ENCODE results near the gene NEU3.
"Not testable (repeated sequence)": the region's sequence is repeated elsewhere in the genome, so short reads cannot be mapped to it uniquely, and the experiment has no call there.

The NEU3 gene, protein sequence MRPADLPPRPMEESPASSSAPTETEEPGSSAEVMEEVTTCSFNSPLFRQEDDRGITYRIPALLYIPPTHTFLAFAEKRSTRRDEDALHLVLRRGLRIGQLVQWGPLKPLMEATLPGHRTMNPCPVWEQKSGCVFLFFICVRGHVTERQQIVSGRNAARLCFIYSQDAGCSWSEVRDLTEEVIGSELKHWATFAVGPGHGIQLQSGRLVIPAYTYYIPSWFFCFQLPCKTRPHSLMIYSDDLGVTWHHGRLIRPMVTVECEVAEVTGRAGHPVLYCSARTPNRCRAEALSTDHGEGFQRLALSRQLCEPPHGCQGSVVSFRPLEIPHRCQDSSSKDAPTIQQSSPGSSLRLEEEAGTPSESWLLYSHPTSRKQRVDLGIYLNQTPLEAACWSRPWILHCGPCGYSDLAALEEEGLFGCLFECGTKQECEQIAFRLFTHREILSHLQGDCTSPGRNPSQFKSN

DNA sequence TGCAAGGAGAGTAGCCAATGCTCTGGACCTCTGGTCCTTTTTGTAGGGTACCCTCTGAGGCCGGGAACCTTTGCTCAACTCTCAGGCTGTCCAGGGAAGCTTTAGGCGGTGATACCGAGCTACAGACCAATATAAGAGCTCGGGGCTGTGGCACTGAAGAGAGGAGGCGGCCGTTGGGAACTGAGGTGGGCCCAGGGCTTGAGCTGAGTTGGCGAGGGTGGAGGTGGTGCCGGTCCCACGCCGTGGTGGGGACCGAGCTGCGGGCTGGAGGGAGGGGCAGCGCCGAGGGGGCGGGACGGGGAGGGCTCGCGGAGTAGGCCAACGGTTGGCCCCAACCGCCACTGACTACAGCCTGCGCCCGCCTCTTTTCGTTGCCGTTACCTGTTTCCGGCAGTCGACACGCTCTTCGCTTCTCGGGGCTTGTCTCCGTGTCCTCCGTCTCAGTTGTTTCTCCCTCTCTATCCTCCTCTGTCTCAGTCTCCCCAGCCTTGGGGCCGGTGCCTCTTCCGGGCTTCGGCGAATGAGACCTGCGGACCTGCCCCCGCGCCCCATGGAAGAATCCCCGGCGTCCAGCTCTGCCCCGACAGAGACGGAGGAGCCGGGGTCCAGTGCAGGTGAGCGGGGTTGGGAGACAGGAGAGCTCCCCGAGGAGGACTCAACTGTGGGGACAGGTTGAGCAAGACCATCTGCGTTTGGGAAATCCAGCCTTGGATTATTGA is at the start of gene NEU3:
Gene NEU3 (plus strand): TSS at position 393 of the 719 bp plus-strand sequence. CDS start 128 bp downstream, at position 521.
- peak; percentile 72 for DNase-seq

GRCh38 chr11:74941492-74941891 is 47.2 kb upstream of the NEU3 start:
- DNase-seq: no peak

- DNase-seq: no peak
Observed at GRCh38 chr11:74942073-74942759, 46.5 kb upstream of the NEU3 start.

GRCh38 chr11:74948546-74948897 is 40.2 kb upstream of the NEU3 start:
- no peak for DNase-seq

DNA sequence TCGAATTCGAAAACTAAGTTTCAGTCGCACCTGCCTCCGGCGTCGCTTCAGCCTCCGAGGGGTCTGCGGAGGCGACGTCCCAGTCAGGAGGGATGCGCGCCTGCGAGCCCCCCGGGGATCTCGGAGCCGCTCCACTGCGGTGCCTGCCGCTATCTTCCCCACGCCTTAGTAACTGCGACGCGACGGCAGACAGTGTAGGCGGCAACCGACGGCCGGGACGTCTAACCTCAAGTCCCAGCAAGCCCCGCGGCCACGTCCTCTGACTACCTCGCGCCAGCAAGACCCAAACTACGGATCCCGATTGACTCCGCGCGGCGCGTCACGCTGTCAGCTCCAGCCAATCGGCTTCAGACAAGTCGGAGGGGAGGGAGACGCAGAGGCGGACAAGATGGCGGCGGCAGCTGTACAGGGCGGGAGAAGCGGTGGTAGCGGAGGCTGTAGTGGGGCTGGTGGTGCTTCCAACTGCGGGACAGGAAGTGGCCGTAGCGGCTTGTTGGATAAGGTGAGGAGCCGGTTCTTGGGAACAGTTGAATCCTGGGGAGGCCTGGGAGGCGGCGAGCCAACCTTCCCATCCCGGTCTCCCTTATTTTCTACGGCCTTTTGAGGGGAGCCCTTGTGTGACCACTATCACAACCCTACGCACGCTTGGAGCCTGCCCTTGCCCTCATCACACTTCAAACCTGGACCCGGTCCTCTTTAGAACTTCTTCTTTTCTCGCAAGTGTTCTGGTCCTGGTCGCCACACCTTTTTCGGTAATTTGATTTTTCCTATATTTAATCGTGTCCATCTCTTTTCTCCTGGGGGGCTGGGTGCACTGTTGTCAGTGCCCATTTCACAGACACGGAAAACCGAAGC is 39.6 kb upstream of the NEU3 start, which contains the start of the genes SPCS2 and XRRA1:
Gene SPCS2 (plus strand): TSS at position 369 of the 855 bp plus-strand sequence. CDS start 20 bp downstream, at position 389.
Gene XRRA1 (minus strand): TSS at position 194 of the 855 bp plus-strand sequence. CDS start 8,213 bp downstream, outside the sequence.
- DNase-seq: peak; percentile 97

DNA sequence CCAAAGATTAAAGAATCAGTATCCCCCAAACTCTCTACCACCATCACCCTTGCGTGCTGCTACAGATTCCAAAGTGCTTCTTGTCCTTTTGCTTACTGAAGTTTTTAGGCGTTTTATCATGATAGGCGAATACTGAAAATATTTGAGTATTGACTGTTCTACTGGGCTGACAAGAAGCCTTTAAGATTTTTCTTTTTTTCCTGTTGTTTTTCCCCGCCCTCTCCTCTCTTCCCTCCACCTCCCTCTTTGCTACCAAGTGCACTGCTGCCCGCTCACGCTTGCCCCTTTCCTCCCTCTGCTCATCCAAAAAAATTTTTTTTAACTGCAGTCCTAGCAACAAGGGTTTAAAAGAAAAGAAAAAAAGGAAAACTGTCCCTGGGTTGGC is 39.0 kb upstream of the NEU3 start:
- DNase-seq: no peak

- no peak for DNase-seq
Observed at GRCh38 chr11:74950374-74950969, 38.3 kb upstream of the NEU3 start.

- no peak for DNase-seq
Observed at GRCh38 chr11:74951226-74951625, 37.5 kb upstream of the NEU3 start.

- DNase-seq: no peak
Observed at GRCh38 chr11:74952752-74953151, 36.0 kb upstream of the NEU3 start.

- no peak for DNase-seq
Observed at GRCh38 chr11:74953451-74953850, 35.3 kb upstream of the NEU3 start.

- no peak for DNase-seq
Observed at GRCh38 chr11:74954199-74954598, 34.5 kb upstream of the NEU3 start.

- DNase-seq: no peak
Observed at GRCh38 chr11:74956397-74957015, 32.2 kb upstream of the NEU3 start.

DNA sequence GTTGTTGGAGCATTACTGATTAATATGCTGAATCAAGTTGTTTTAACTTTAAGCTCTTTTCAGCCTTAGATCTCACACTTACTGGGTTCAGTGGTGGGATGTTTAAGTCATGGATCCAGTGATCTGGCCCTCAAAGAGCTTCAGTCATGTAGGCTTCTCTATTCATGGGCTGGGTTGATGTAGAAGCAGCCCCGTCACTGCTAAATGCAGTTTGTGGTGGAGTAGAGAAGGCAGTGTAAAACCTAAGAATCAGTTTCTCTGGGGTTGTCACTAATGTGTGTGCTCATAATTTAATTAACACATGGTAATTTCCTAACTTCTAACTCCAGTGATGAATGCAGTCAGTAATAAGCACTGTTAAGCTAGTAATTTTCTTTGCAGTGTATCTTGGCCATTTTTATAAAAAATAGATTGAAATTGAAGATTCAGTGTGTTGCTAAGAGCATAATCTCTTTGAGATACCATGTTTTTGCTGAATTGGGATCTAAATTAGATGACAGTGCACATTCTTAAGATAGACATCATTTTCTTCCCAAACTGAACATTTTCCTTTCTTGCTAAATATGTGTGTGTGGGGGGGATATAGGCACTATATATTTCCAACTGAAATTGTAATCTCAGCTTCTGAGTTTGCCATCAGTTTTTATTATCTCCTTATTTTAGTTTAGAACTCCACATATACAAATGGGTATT is 30.6 kb upstream of the NEU3 start:
- no peak for DNase-seq

GRCh38 chr11:74960128-74960527 is 28.6 kb upstream of the NEU3 start:
- DNase-seq: not testable (repeated sequence)

DNA sequence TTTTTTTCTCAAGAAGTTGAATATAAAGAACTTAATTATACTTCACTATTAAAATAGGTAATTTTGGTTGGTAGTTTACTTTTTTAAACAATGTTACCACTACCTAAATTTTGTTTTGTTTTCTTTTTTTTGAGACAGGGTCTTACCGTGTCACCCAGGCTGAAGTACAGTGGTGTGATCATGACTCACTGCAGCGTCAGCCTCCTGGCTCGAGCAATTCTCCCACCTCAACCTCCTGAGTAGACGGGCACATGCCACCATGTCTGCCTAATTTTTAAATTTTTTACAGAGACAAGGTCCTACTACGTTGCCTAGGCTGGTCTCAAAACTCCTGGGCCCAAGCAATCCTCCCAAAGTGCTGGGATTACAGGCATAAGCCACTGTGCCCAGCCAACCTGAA is 22.1 kb upstream of the NEU3 start:
- no peak for DNase-seq

GRCh38 chr11:74970852-74971395 is 17.8 kb upstream of the NEU3 start:
- DNase-seq: no peak

DNA sequence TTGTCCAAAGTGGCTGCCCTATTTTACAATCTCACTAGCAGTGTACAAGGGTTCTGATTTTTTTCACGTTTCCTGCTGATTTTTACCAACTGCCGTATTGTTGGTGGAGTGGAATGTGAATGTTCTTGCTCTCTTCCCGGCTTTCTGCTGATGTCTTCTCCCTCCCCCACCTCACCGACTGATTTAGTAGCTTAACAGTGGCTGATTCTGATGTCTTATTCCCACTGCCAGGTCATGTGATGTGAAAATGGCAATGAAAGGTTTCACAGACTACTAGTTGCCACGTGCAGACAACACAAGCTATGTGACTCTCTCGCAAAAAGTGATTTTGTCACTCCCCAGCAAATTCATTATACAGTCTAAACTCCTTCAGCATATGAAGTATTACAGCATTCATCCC is 17.3 kb upstream of the NEU3 start:
- DNase-seq: no peak

- no peak for DNase-seq
Observed at GRCh38 chr11:74978041-74978440, 10.7 kb upstream of the NEU3 start.

GRCh38 chr11:74980634-74981033 is 8.1 kb upstream of the NEU3 start:
- no peak for DNase-seq

DNA sequence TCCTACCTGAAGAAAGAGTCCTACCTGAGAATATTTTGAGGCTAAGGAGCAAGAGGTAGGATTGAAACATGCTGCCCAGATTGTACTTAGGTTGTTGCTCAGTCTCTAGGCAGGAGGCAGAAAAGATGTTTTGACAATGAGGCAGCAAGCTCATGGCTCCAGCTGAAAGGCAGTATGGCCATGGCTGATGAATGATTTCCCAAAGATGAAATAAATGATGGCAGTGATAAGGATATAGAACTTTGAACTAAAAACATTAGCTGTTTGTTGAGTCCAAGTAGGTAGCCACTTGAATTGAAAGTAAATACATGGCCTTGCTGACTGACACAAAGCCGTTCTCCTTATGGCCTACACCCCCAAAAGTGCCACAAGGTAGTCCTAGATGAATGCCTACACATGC is 6.8 kb upstream of the NEU3 start:
- no peak for DNase-seq

DNA sequence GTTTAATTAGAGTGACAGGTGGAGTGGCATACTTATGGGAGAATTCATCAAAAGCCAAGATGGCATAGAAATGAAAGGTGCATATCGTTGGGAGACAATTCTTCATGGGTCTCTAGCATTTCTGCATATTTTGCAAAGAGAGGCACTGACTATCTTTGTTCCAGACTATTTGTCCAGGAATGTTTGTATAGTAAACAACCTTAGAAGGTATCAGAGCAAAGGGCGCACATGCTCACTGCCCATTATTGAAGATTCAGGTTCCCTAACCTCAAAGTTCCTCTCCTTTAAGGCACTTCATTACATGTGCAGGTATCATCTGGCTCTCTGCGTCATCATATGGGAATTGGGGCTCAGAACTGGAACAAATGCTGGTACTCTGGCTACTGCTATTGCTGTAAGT is 4.7 kb upstream of the NEU3 start:
- DNase-seq: no peak
